KOPT-K1 (cell line): ENCODE measurements around the gene TAX1BP1.

Experiments used
- H3K27ac ChIP-seq: fragments of 200-600 bp; sonication (generic); 2 replicates; pipeline ENCODE4 v1.5.1; 2016; ENCODE audit warnings: antibody characterized with exemption, mild to moderate bottlenecking, low read depth, low read length; ENCODE audit not compliant: poor library complexity, severe bottlenecking
- H3K36me3 ChIP-seq: fragments of 200-600 bp; sonication (generic); 2 replicates; pipeline ENCODE4 v1.5.1; 2017; ENCODE audit warnings: antibody characterized with exemption, mild to moderate bottlenecking, low read length, moderate library complexity; ENCODE audit not compliant: insufficient read depth
- H3K9me3 ChIP-seq: fragments of 200-600 bp; sonication (generic); 2 replicates; pipeline ENCODE4 v1.5.1; 2017; ENCODE audit warnings: antibody characterized with exemption, low read length, mild to moderate bottlenecking; ENCODE audit not compliant: insufficient read depth, poor library complexity, severe bottlenecking

TAX1BP1 gene

DNA sequence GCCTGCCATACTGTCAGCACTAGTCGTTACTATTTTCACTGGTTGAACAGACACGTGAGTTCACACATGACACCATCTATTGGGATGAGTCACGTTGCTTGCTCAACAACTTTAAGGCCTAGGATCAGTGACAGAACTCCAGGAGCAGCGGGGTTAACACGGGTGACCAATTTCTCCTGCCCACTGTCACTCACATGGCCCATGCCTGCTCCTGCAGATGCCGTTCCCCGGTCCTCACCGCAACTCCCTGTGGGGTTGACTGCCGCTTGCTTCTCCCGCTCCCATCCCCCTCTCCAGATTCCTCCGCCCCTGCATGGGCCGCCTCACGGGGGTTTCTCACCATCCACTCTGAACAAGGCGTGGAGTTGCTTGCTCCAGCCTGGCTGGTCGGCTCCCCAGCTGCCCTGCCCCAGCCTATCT lies 128.2 kb downstream of the TAX1BP1 start:
- Histone ChIP-seq H3K9me3 (no peaks in the 10 kb centered on the region), H3K36me3 (no peaks in the 10 kb centered on the region), H3K27ac (no peak overlapping the region)

DNA sequence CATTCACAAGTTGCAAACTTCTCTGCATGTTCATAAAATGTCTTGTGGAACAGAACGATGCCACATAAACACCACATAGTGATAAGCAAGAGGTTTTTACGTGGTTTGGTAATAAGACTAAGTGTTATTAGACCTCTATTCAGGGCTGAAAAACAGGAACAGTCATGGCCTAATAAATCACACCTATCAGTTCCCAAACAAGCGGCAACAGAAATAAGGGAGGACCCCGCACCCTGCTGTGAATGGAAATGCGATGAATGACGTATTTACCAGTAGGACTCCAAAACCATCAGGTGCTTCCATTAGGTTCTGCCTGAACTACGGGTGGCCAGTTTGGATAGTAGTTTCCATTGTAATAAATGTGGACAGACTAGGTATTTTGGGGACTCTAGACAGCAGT lies 129.1 kb downstream of the TAX1BP1 start:
- Histone ChIP-seq H3K36me3 (no peaks in the 10 kb centered on the region), H3K27ac (no peak overlapping the region), H3K9me3 (no peaks in the 10 kb centered on the region)

DNA sequence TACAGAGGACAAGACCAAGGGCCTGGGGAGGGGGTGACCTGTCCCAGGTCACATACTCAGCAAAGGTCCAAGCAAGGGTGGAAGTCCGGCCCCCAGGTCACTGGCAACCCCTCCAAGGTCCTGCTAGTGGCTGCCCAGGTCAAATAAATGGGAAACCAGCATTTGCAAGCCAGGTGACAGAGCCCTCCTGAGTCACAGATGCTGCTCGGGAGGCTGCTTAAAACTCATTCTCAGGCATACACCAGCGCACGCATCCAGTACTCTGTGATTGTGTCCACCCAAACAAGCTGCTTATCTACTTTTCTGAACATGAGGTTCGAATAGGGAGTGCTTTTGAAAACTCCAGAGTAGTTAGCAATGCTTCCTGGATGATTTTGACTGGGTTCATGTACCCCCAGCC lies 130.6 kb downstream of the TAX1BP1 start:
- Histone ChIP-seq H3K36me3 (no peaks in the 10 kb centered on the region), H3K27ac (no peak overlapping the region)

DNA sequence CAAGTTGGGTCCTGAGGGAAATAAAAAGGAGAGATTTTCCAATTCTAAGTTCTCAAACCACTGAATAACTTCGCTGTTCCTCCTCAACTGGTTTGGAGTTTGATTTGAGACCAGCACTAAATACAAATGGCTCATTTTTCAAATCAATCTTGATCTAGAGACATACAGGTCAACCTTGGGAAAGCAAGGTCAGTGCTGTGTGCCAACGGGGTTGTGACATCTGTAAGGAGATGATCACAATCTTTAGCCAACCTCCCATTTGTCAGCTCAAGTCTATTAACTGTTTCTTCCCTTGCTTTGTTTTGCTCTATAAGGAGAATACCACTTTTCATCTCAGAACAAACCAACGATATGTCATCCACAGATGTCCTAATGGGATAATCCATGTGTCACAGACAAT lies 131.1 kb downstream of the TAX1BP1 start:
- no peaks in the 10 kb centered on the region for H3K36me3 ChIP-seq
- H3K27ac ChIP-seq = no peak overlapping the region
- H3K9me3 ChIP-seq = no peaks in the 10 kb centered on the region

More for the DNA sequence above, 130.6 kb downstream of the TAX1BP1 start:
- no peaks in the 10 kb centered on the region for H3K9me3 ChIP-seq

DNA sequence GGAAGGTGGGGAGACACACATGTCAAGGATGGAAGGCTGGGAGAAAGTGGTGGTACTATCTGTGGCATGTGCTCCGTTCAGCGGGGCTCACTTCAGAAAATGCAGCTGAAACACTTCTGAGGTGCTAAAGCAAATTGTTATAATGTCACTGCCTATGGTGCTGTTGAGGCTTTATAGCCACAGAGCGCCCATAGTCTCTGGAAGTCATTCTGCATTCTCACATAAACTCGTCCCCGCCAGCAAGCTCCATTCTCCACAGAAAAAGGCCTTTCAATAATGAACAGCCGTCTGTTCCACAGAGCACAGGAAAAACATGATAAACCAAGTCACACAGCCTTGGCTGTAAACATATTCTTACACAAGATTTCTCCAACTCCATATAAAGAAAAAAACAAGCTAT lies 131.9 kb downstream of the TAX1BP1 start:
- Histone ChIP-seq H3K9me3 (no peaks in the 10 kb centered on the region), H3K36me3 (no peaks in the 10 kb centered on the region), H3K27ac (no peak overlapping the region)

DNA sequence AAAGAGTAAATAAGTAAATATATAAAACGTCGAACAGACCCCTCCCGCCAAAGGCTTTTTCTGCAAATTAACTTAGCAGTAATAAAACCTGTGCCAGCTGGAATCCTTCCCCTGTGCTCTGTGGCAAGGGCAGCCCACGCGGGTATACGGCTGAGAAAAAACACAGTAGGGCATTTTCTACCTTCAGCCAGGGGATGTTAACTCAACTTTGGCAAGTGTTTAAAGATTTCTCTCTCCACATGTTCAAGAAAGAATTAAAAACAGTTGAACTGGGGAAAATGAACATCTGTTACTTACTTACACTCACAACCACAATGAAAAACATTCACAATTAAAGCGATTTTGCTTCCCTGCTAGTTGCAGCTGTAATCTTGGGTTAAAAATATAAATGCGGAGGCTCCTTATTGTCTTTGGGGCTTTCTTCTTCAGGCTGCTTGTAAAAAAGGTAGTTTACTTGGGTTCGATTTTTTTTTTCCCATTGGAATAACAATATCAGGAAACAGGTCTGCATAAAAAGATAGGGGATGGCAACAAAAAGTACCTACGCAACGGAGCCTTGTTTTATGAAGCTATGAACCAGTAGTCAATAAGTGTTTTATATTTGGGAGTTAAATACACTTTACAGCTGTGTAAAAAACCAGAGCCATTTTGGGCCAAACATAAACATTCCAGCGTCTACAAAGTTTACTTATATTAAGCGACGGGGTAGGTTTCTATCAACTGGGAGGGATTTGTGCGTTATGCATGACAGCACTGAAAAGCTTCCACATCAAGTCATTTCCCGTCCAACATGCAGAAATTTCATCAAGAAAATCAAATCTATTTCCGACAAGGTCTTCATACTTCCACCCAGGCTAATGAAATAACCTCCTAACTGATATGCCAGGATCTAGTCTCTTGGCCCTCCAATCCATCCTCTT lies 132.7 kb downstream of the TAX1BP1 start:
- Histone ChIP-seq H3K36me3 (no peaks in the 10 kb centered on the region), H3K9me3 (no peaks in the 10 kb centered on the region), H3K27ac (no peak overlapping the region)

DNA sequence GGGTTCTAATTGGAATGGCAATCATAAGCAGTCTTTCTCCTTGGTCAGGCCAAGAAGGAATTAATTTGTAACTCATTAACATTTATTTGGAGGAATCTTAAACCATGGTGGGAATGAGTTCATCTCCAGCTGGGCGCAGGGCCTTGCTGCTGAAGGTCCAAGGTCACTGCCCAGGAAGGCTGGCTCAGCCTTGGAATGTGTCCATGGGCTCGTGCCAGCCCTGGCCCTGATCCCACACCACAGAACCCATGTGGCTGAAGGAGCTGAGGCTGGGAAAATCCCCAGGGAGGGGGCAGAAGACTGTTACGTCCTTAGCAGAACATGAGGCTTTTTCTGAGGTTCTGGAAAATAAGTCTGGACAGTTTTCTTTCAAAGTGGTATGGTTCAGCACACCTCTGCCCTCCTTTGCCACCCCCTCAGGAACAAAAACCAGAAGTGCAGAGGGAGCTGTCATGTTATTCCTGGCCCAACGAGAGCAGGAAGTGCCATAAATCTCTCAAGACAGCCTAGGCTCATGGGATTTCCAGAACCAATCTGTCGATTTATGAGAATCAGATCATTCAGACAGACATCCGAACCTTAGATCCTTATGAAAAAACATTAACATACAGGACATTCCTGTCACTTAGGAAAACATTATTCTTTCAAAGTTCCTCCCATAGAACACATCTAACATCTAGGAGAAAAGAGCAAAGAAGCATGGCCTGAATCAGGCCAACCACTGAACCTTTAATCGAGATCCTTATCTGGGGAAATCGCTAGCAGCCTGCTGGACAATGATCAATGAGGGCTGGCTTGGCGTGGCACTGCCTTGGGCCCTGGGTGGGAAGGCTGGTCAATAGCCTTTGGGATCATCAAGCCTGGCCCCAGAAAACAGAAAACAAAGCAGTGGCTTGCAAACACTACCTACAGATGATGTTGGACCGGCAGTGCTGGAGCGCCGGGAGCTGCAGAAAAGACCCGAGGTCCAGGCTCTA lies 134.3 kb downstream of the TAX1BP1 start:
- H3K9me3 ChIP-seq = no peaks in the 10 kb centered on the region
- no peak overlapping the region for H3K27ac ChIP-seq
- H3K36me3 ChIP-seq = no peaks in the 10 kb centered on the region

DNA sequence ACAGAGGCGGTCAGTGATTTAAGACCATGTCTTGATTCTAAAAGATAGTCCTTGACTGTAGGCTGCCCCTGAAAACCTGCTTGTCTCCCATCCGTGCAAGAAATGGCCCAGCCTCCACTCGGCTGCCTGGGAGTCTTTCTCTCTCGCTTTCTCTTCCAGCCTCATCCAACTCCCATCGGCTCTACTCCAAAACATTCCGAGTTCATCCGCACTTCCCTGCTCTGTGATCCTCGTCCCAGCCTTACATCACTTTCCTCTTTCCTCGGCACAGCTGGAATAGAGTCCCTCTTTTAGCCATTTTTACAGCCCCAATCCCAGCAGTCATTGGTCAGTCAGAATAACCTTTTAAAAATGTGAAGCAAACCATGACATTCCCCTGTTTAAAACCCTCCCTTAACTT lies 135.1 kb downstream of the TAX1BP1 start:
- H3K36me3 ChIP-seq = no peaks in the 10 kb centered on the region
- no peaks in the 10 kb centered on the region for H3K9me3 ChIP-seq
- H3K27ac ChIP-seq = no peak overlapping the region

DNA sequence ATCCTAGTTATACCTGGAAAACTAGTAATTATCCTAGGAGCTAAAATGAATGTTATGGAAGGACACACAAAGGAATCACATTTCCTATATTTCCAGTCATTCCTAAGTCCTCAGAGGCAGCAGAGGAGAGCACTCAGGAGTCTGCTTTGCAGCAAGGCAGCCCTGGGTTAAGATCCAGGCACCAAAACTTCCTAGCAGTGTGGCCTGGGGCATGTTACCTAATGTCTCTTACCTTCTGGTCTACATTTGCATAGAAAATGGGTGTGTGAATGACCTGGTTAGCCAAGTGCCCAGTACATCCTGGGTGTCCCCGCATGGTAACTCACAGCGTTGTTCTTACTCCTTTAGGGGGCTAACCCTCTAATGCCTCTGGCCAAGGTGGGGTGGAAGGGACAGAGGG lies 135.9 kb downstream of the TAX1BP1 start:
- H3K27ac ChIP-seq = no peak overlapping the region
- H3K9me3 ChIP-seq = no peaks in the 10 kb centered on the region
- no peaks in the 10 kb centered on the region for H3K36me3 ChIP-seq

DNA sequence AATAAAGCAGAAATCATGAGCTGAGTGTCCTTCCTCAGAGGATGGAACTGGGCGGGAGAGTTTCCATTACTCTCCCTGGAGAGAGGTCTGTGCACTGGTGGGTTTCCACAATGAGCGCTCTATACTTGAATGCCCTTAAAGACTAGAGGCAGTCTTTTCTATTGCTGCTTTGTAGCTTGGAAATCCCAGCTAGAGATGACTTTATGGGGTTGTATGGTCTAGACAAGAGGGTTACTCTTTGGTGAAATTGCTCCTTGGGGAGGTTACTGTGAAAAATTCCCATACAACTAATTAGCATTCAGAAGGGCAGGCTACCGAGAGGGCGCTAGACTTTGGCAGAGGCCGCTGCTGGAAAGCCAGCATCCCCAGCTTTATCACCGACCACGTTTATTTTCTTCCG lies 136.8 kb downstream of the TAX1BP1 start:
- Histone ChIP-seq H3K9me3 (no peaks in the 10 kb centered on the region), H3K36me3 (no peaks in the 10 kb centered on the region), H3K27ac (no peak overlapping the region)
